T-helper 1 cell (primary cell): ENCODE data around the gene TMC1.
"Not testable (repeated sequence)": the region's sequence is repeated elsewhere in the genome, so short reads cannot be mapped to it uniquely, and the experiment has no call there.

ENCODE experiments used
- DNase-seq, 5 donors: peaks; one replicate each; pipeline ENCODE4 v3.0.0-alpha.2; 2012 to 2020

TMC1 gene

DNA sequence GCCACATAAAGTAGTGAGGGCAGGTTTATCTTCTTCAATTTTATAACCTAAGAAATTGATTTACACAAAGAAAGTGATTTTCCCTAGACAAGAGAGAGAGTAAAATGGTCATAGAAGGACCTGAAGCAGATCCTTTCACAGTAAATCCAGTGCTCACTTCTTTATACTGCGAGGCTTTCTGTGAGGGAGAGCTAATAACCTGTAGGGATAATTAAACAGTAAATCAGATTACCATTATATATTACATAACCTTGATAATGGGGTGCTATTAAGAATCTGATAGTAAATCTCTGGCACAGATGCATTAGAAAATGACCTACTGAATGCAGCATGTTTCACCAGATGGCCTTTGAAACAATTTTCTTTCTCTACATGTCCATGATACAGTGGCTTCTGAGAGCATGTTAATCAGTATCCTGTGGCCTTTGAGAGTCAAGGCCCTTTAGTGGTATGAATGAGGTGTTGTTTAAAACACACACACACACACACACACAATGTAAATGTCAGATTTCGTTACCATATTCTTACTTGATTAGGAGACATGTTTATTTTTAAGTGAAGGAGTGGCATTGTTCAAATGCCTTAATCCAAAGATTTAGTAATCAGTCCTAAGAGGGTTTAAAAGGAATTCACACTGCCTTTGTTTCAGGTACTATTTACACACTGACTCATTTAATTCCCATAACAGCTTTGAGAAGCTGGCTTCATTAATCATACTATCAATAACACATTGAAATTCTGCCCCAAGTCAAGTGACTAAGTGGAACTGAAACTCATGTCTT is 306.7 kb downstream of the TMC1 start:
- no peak for DNase-seq

GRCh38 chr9:72834994-72835393 is 313.6 kb downstream of the TMC1 start:
- no peak for DNase-seq

DNA sequence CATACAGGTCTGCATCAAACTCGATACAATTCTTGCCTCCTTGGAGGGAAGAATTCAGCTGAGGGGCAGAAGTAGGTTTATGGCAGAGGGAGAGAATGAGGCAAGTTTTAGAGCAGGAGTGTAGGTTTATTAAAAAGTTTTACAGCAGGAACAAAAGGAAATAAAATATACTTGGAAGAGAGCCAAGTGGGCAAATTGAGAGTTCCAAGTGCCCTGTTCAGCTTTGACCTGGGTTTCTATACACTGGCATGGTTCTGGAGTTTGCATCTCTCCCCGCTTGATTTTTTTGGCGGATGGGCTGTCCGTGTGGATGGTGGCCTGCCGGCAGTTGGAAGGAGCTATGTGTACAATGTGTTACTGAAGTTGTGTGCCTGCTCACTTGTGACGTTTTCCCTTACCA is 315.4 kb downstream of the TMC1 start:
- no peak for DNase-seq

DNA sequence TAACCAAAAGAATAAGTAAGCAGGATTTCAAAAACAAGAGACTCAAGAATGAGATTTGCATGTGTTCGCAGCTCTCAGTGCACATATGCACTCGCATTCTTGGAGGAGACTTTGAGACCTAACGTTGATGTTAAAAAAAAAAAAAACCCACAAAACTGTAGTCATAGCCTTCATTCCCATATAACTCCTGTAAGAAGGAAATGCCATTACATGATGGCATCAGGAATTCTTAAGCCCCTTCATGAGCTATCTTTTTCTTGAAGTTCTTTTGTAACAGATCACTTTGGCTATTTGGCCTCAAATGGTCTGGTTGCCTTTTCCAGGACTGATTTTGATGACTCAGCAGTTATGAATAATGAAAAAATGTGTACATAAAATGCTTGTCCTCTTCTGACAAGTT is 317.7 kb downstream of the TMC1 start:
- DNase-seq: no peak

- no peak for DNase-seq
Measured at GRCh38 chr9:72843520-72844439, 322.4 kb downstream of the TMC1 start.

- DNase-seq: no peak
Measured at GRCh38 chr9:72844440-72844768, 323.0 kb downstream of the TMC1 start.

GRCh38 chr9:72845052-72845451 is 323.6 kb downstream of the TMC1 start:
- DNase-seq: not testable (repeated sequence)

DNA sequence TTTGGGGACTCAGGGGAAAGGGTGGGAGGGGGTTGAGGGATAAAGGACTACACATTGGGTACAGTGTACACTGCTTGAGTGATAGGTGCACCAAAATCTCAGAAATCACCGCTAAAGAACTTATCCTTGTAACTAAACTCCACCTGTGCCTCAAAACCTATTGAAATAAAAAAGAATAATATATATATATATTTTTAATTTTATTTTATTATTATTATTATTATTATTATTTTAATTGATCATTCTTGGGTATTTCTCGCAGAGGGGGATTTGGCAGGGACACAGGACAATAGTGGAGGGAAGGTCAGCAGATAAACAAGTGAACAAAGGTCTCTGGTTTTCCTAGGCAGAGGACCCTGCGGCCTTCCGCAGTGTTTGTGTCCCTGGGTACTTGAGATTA is 328.8 kb downstream of the TMC1 start:
- DNase-seq: not testable (repeated sequence)

DNA sequence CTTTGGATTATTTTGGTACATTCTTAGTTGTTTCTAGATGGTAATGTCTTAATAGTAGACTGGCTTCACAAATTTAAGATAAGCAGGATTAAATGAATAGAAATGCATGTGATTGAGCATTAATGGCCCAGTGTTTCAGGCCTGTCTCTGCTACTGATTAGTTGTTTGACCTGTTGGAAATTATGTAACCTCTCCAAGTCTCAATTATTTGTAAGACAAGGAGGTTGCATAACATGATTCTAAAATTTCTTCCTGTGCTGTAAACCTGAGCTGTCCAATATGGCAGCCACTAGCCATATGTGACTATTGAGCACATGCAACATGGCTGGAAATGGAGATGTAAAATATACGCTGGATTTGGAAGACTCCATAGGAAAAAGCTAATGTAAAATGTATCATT is 333.9 kb downstream of the TMC1 start:
- no peak for DNase-seq

- DNase-seq: no peak
Measured at GRCh38 chr9:72855890-72856523, 334.6 kb downstream of the TMC1 start.

- no peak for DNase-seq
Measured at GRCh38 chr9:72856972-72857623, 335.7 kb downstream of the TMC1 start.

GRCh38 chr9:72857624-72857996 is 336.2 kb downstream of the TMC1 start:
- DNase-seq: no peak

DNA sequence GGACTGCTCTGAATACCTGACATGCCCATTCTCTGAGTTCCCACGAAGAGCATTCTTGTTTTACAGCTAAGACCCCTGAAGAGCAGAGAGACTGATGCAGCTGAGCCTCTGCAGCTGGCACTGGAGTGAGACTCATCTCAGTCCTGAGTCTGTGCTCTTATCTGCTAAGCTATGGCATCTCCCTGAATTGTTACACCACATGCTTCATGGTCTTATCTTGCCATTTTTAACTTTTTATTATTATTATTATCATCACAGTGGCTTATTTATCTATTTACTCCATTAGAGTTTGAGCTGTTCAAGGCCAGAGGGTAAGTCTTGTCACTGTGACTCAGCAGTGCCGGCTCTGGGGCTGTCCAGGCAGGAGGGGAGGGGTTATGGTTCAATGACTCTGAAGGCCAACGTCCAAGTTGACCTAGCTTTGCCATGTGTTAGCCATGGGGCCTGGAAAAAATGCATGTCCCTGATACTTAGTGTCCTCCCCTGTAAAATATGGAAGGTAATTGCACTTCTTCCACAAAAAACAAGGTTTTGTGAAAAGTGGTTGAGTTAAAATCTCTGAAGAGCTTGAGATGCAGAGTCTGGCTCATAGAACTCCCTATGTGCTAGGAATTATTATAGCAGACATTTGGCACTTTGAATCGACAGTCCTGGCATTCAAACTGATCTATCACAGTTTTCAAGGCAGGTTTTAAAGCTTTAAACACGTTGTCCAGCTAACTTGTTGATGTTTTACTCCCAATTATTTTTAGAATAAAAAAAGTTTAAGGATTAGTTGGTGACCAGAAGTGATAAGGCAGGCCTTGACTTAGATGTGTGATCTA is 336.9 kb downstream of the TMC1 start:
- no peak for DNase-seq

DNA sequence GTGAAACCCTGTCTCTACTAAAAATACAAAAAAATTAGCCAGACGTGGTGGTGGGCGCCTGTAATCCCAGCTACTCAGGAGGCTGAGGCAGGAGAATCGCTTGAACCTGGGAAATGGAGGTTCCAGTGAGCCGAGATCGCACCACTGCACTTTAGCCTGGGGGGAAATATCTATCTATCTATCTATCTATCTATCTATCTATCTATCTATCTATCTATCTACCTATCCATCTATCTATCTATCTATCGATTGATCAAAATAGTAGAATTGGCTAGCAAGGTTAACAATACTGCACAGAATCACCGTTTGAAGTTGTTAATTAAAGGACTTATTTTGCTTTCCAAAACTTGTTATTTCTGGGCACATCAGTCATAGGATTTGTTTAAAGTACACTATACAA is 341.4 kb downstream of the TMC1 start:
- not testable (repeated sequence) for DNase-seq

DNA sequence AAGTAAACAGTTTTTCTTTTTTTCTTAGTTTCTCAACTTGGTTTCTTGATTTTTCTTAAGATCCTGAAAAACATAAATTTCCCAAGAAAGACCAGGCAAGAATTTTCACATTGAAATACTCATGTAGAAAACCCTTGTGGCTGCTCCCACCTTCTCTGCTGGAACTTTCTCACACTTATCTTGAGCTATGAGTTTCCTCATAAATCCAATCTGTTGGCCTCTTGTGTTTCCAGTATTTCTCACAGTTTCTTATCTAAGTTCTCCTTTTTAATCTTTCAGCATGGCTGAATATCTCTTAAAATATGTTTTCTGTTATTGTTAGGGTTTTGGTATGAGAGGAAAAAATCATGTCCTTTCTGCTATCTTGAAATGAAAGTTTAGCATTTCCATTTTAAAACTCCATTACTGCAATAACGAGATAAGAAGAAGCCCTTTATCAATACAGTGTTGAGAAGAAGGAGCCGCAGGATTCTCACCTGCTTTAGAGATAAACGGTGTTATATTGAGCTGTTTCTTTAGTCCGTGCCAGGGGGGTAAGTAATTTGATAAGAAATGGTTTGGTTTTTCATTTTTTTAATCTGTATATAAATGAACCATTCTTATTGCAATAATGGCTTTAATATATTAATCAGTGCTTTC is 342.2 kb downstream of the TMC1 start:
- DNase-seq: no peak

DNA sequence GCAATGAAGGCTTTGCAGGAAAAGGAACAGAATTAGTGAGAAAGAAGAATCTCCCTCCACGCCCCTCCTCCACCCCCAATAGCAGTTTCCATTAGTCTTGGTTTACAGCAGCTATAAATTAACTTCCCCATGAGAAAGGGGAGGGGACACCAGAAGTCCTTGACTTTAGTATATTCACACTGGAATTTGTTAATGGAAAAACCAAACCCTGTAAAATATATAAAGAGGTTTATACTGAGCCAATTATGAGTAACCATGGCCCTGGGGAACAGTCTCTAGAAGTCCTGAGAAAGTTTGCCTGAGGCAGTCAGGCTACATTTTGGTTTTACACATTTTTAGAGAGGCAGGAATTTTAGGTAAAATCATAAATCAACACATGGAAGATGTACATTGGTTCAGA is 342.9 kb downstream of the TMC1 start:
- no peak for DNase-seq

DNA sequence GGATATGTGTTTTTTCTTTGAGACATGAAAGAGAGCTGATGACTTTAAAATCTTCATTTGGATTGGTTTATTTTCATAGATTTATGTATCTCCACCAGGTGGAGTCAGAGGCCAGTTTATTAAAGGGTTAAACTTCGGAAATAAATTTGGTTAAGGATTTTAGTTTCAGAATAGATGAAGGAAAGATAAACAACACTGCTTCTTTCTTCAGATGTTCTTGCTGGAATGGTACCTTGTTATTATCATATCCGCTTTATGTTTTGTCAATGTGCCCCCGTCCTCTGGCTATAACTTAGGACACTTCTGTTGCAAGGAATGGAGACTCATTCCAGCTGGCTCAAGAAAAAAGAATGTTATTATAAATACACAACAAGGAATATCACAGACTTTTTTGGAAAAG is 350.3 kb downstream of the TMC1 start:
- DNase-seq: no peak

DNA sequence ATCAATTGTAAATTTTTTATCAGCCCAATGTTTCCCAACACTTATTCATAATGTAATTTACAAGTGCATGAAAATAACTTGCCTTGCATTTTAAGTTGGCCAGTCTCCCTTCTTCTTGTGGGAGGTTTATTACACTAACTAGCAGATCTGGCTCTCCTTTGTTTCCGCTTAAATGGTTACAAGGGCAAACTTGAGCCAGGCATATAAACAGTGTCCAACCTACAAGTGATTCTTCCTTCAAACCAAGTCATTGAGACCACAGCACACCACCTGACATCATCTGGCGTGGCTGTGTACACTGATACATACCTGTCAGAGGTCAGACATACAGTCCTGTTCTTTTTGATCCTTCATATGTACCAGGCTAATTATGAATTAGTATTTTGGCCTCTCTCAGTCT is 351.3 kb downstream of the TMC1 start:
- DNase-seq: no peak

DNA sequence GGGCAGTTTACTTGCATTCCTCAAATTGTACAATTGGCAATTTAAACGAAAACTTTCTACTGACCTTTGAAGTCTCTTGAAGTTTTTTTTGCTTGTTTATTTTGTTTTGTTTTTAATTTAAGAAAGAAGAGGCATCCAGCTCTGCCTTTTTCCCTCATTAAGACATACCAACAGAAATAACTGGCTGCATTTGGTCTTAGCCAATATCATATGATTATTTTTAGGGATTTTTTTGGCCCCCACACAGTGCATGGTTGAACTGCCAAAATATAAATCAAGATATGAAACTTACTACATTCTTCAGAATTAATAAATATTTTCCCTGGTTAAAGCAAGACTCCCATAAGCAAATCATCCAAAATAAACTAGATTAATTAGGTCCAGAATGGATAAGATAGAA is 352.0 kb downstream of the TMC1 start:
- no peak for DNase-seq

- no peak for DNase-seq
Measured at GRCh38 chr9:72874344-72874743, 352.9 kb downstream of the TMC1 start.

DNA sequence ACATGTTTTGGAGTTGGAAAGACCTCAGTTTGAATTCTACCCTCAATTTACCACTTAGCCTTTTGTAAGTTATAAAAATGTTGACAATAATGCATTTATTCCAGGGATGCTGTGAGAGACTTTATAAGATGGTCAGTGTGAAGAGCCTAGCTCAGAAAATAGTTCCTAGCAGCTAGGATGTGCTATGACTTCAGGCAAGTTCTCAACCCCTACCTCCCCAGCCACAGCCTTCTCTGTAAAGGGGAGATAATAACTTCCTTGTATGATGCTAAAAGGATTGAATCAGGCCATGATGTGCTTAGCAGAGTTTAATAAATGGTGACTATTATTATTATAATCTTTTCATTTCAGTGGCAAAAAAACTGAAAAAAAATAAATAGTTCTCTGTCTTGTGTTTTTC is 353.8 kb downstream of the TMC1 start:
- DNase-seq: no peak

- no peak for DNase-seq
Measured at GRCh38 chr9:72880821-72881220, 359.4 kb downstream of the TMC1 start.
